NOMO-1 treated with DMSO at 0.1 percent for 48 hours (cell line): ENCODE data around the gene GINS3.

Source experiments
- DNase-seq: peaks from one replicate; lab custom pipeline; 2025; ENCODE audit not compliant: unreplicated experiment; lab: John Stamatoyannopoulos, UW

Gene GINS3

GRCh38 chr16:58421529-58421928 lies 29.3 kb downstream of the GINS3 start:
- DNase-seq = no peak

DNA sequence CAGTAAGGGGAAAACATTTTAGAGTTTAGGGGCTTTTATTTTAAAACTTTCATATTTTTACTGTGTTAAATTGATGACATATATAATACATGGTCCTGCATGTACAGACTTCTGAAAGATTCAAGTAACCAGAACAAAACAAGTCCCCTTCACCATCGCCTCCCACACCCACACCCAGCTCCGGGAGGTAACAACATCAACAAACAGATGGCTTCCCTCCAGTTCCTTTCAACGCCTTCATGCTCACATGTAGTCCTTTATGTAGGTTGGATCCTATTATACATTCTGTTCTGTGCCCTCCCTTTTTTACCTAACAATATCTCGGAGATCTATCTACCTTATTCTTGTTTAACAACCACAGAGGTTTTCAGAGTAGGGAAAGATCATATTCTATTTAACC lies 30.5 kb downstream of the GINS3 start:
- DNase-seq = no peak

GRCh38 chr16:58425245-58425644 lies 33.0 kb downstream of the GINS3 start:
- no peak for DNase-seq

- DNase-seq = peak; percentile 98
These were observed 33.7 kb downstream of the GINS3 start for GRCh38 chr16:58425756-58426494.

- DNase-seq = no peak
These were observed 34.7 kb downstream of the GINS3 start for GRCh38 chr16:58426966-58427365.

DNA sequence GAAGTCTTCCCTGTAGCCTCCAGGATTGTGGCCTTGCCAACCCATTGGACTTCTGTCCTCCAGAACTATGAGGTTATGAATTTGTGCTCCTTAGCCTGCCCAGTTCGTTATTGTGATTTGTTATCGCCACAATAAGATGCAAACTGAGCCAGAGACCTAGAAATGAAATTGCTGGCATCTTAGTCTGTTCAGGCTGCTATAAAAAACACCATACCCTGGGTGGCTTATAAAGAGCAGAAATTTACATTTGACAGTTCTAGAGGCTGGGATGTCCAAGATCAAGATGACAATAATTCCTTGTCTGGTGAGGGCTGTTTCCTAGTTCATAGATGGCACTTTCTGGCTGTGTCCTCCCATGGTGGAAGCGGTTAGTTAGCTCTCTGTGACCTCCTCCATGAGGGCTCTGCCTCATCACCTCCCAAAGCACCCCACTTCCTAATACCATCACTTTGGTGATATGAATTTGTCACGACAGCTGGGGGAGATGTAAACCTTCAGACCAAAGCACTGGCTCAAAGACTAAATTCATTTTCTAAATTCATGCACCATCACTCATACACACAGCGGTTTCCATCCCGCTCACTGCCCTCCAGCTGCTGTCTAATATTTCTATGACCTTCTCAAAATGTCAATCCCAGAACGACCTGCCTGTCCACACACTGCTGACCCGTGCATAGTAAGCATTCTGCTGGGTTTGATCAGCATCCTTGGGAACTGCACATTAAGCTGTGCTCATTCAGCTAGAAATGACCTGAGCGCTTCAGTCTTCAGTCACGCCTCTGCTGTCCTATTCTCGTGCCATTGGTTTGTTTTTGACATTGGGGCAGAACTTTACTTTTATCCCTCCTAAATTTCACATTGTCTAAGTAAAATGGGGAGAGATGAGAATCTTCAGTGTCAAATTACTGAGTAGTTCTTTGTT lies 36.6 kb downstream of the GINS3 start:
- no peak for DNase-seq

DNA sequence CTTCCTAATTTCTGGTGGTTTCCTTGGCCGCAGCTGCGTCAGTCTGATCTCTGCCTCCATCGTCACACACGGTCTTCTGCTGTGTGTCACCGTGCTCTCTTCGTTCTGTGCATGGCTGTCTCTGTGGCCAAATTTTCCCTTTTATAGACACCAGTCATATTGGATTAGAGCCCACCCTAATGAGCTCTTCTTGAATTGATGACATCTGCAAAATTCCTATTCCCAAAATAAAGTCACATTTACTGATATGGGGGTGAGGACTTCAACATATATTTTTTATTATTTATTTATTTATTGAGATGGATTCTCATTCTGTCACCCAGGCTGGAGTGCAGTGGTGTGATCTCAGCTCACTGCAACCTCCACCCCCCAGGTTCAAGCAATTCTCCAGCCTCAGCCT lies 38.4 kb downstream of the GINS3 start:
- DNase-seq = no peak

- no peak for DNase-seq
These were observed 41.3 kb downstream of the GINS3 start for GRCh38 chr16:58433569-58433951.

DNA sequence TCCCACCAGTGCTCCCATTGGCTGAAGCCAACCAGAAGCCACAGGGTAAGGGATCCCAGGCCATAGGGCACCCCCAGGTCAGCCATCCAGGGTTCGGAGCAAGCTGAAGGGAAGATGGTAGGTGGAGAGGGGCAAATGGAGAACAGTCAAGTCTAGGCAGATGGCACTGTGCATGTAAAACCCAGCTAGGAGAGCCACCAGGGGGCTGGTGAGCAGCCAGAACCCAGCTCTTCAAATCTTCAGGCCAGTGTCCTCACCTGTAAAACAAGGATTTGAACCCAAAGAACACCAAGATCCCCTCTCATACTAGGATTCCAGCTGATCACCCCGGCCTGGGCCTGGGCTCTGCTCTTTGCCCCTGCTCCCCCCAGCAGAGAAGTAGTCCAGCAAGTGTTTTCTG lies 43.5 kb downstream of the GINS3 start:
- DNase-seq = no peak

- DNase-seq = no peak
These were observed 47.9 kb downstream of the GINS3 start for GRCh38 chr16:58440131-58440530.

DNA sequence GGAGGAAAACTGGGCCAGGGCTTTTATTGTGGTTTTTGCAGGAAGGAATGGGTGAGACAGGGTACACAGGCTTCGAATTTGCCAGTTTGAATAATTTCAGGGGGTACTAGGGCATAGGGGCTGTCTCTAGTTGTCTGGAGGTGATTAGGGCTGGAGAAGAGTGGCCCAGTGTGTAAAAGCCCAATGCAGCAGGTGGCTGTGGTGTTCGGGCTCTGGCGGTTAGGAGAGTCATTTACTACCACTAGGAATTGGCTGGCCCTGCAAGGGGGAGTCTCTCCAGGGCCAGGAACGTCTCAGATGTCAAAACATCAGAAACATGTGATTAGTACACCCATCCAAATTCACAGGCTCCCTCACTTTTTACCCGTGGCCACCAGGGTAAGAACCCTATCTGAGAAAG lies 50.3 kb downstream of the GINS3 start:
- no peak for DNase-seq

- DNase-seq = no peak
These were observed 51.5 kb downstream of the GINS3 start for GRCh38 chr16:58443783-58444182.

DNA sequence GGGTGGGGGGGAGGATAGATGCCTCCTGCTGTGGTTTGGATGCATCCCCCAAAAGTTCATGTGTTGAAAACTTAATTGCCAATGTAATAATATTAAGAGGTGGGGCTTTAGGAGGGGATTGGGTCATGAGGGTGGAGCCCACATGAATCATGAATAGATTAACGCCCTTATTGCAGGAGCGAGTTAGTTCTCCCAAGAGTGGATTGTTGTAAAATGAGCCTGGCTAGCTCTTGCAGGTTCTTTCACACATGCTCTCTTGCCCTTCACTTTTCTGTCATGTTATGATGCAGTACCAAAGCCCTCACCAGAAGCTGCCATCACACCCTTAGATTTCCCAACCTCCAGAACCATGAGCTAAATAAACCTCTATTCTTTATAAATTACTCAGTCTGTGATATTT lies 52.0 kb downstream of the GINS3 start:
- DNase-seq = no peak

GRCh38 chr16:58448890-58449289 lies 56.6 kb downstream of the GINS3 start:
- no peak for DNase-seq

- DNase-seq = no peak
These were observed 57.0 kb downstream of the GINS3 start for GRCh38 chr16:58449306-58449705.

DNA sequence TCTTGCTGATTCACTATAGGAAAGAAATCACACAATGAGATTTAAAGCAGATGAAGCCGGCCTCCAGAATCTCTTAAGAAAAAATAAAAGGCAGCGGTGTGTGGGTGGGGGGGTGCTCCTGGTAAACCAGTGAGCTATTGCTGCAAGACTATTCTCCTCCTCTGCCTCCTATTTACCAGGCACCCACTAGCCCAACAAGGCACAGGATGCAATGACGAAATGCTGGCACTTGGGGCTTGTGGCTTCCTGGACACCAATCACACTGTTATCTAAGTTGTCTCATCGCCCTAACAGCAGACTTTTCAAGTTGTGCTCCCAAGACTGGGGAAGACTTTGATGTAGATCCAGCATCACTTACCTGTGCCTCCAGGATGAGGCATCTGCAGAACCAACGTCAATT lies 57.5 kb downstream of the GINS3 start:
- DNase-seq = peak; percentile 11

- DNase-seq = no peak
These were observed 58.3 kb downstream of the GINS3 start for GRCh38 chr16:58450590-58450989.

DNA sequence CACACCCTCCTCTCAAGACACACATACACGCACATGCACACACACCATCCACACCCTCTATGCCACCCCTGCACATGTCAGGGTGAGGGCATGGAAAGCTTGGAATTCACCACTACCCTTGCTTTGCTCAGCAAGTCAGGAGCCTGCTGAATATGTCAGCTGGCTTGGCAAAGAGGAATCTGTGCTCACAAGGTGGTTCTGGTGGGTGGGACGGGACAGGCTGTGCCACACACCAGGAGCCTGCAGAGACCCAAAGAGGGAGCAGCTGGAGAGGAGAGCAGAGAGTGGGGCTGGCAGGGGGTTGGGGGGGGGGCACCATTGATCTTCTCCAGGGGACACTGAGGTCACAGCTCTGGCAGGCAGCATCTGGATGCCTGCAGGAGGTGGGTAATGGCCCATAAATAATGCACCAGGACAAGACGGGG lies 59.0 kb downstream of the GINS3 start:
- no peak for DNase-seq

DNA sequence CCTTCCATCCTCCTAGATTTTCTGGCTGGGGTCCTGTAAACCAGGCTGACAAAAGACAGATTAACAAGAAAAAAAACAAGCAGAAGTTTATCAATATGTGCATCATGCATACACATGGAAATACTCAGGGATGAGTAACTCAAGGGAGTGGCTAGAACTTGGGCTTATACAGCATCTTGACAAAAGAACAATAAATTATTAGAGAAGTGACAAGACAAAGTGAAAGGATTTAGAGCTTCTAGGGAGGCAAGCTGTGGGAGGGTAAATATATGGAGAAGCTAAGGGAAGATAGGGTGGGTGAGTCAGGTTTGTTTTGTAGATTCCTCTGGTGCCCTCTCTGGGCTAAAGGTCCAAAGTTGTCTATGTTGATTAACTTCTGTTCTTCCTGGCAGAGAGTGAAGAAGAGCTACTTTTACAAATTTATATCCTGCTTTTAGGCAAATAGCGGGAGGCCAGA lies 59.7 kb downstream of the GINS3 start:
- no peak for DNase-seq

DNA sequence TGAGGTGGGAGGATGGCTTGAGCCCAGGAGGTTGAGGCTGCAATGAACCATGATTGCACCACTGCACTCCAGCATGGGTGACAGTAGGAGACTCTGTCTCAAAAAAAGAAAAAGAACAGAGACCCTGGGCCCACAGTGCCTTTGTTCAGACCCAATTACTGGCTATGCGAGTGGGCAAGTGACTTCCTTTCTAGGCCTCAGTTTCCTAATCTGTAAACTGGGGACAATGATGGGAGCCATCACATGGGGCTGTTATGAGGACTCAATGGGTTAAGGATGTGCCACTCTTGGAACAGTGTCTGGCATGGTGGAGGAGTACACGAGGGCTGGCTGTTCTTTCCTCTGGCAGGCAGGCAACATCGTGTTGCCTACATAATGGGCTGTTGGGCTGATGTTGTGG lies 60.4 kb downstream of the GINS3 start:
- no peak for DNase-seq

DNA sequence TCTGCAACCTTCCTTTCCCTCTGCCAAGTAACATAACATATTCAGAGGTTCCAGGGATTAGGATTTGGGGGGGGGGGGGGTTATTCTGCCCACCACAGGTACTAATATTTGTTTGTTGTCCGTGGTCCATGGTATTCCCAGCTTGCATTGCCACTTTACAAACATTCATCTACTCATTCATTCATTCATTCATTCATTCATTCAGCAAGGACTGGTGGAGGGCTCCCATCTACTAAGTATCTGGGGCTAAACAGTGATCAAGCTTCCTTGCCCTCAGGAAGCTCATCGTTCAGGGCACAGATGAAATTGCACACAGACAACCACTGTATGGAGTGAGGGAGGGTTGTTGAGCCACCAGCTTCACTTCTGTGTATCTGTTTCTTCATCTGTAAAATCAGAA lies 61.9 kb downstream of the GINS3 start:
- no peak for DNase-seq

- DNase-seq = no peak
These were observed 62.6 kb downstream of the GINS3 start for GRCh38 chr16:58454856-58455255.
